Lower lobe of right lung (tissue), 2 donors: ENCODE results near the gene NEMF. TPM values are rescaled to one million over a fixed set of nuclear protein-coding genes. Genes with fewer than 3 reads are reported as not detected.
"Not testable (repeated sequence)": the region's sequence is repeated elsewhere in the genome, so short reads cannot be mapped to it uniquely, and the experiment has no call there.

Source experiments
- ATAC-seq, 2 donors: fragments of 200-7000 bp; cut with Tn5 transposase; one replicate each; pipeline ENCODE4 v1.9.1; 2020 to 2022; ENCODE audit warnings: mild to moderate bottlenecking in 2 of 2, moderate library complexity in 2 of 2
- DNase-seq: peaks from one replicate; pipeline ENCODE4 v3.0.0-alpha.2; 2020
- H3K27ac ChIP-seq: fragments of 200-600 bp; one replicate; pipeline ENCODE4 v1.8.0; 2022
- H3K27me3 ChIP-seq: fragments of 200-600 bp; one replicate; pipeline ENCODE4 v1.8.0; 2022; ENCODE audit warnings: low read depth
- H3K36me3 ChIP-seq: fragments of 200-600 bp; one replicate; pipeline ENCODE4 v1.8.0; 2022; ENCODE audit warnings: mild to moderate bottlenecking
- H3K4me1 ChIP-seq: fragments of 200-600 bp; one replicate; pipeline ENCODE4 v1.8.0; 2022
- H3K4me3 ChIP-seq: fragments of 200-600 bp; one replicate; pipeline ENCODE4 v1.8.0; 2022; ENCODE audit warnings: mild to moderate bottlenecking
- H3K9me3 ChIP-seq: fragments of 200-600 bp; one replicate; pipeline ENCODE4 v1.8.0; 2022
- CTCF ChIP-seq: fragments of 200-600 bp; IDR thresholded peaks from one replicate; pipeline ENCODE4 v1.8.0; 2022; ENCODE audit warnings: antibody characterized with exemption, mild to moderate bottlenecking
- intact Hi-C: fragments of 100-400 bp; cut with DNase I; formaldehyde crosslinking; loops from one replicate; pipeline ENCODE4 v1.11.0; 2022
- total RNA-seq: library from RNA; stranded (reverse); fragmentation: NEBNext Ultra II Directional; extraction: Animal tissue kit (Norgen Biotek cat#: 25700); gene quantifications from one replicate; pipeline ENCODE4 v1.2.1, GENCODE V29; 2021
- donor health status: DM: no; HTN: yes; CAD: no; lungs with severe emphysema.

NEMF gene
- total RNA-seq, 1 donor from 2014 or later, result 66.1 TPM

- Histone ChIP-seq H3K27me3 (no peaks in the 10 kb centered on the region), H3K9me3 (no peaks in the 10 kb centered on the region), H3K27ac (no peak overlapping the region), H3K4me1 (no peaks in the 10 kb centered on the region), H3K36me3 (peaks cover 100% of the 10 kb centered on the region), H3K4me3 (no peak overlapping the region)
- no peak for ATAC-seq
- no peak for TF ChIP-seq CTCF
- no peak for DNase-seq
- intact Hi-C loops, result loop anchor here (10.0 kb wide), 1 partner anchor 48 kb away; no protein-coding TSS in a partner anchor
Measured at GRCh38 chr14:49786315-49786714, 66.3 kb downstream of the NEMF start.

- intact Hi-C loops, result loop anchor here (10.0 kb wide), 1 partner anchor 51 kb away; no protein-coding TSS in a partner anchor
- Histone ChIP-seq H3K27me3 (no peaks in the 10 kb centered on the region), H3K36me3 (peaks cover 100% of the 10 kb centered on the region), H3K4me3 (no peak overlapping the region), H3K4me1 (no peaks in the 10 kb centered on the region), H3K27ac (no peak overlapping the region), H3K9me3 (no peaks in the 10 kb centered on the region)
- DNase-seq, result no peak
- no peak for ATAC-seq
- TF ChIP-seq CTCF, result no peak
Measured at GRCh38 chr14:49783394-49784014, 69.1 kb downstream of the NEMF start.

GRCh38 chr14:49781040-49781439 is 71.5 kb downstream of the NEMF start:
- not testable (repeated sequence) for H3K9me3 ChIP-seq, ATAC-seq, H3K4me3 ChIP-seq, H3K27ac ChIP-seq, H3K27me3 ChIP-seq, H3K4me1 ChIP-seq, DNase-seq
- peaks cover 100% of the 10 kb centered on the region for H3K36me3 ChIP-seq
- intact Hi-C loops, result loop anchor here (10.0 kb wide), 1 partner anchor 54 kb away; no protein-coding TSS in a partner anchor

GRCh38 chr14:49778421-49778820 is 74.2 kb downstream of the NEMF start:
- intact Hi-C loops, result no loop called here
- no peak overlapping the region for H3K4me3 ChIP-seq
- no peaks in the 10 kb centered on the region for H3K4me1 ChIP-seq
- ATAC-seq (no peak), DNase-seq (no peak)
- H3K27ac ChIP-seq, result no peak overlapping the region
- H3K9me3 ChIP-seq, result no peaks in the 10 kb centered on the region
- TF ChIP-seq CTCF, result no peak
- peaks cover 99% of the 10 kb centered on the region for H3K36me3 ChIP-seq
- H3K27me3 ChIP-seq, result no peaks in the 10 kb centered on the region

- peaks cover 24% of the 10 kb centered on the region for H3K4me1 ChIP-seq
- intact Hi-C loops, result no loop called here
- ATAC-seq (no peak), DNase-seq (no peak)
- peaks cover 73% of the 10 kb centered on the region for H3K36me3 ChIP-seq
- no peak overlapping the region for H3K27ac ChIP-seq
- H3K4me3 ChIP-seq, result no peak overlapping the region
- no peaks in the 10 kb centered on the region for H3K9me3 ChIP-seq
- TF ChIP-seq CTCF, result no peak
- no peaks in the 10 kb centered on the region for H3K27me3 ChIP-seq
Measured at GRCh38 chr14:49774106-49774505, 78.5 kb downstream of the NEMF start.

GRCh38 chr14:49771691-49772090 is 80.9 kb downstream of the NEMF start:
- H3K9me3 ChIP-seq, H3K27me3 ChIP-seq, DNase-seq, H3K27ac ChIP-seq, ATAC-seq, H3K4me3 ChIP-seq, intact Hi-C loops: not testable (repeated sequence)
- peaks cover 49% of the 10 kb centered on the region for H3K36me3 ChIP-seq
- peaks cover 30% of the 10 kb centered on the region for H3K4me1 ChIP-seq
